Osteocyte (in vitro differentiated cells): ENCODE data around the gene TUBD1. TPM values are rescaled to one million over a fixed set of nuclear protein-coding genes. Genes with fewer than 3 reads are reported as not detected.
"Not testable (repeated sequence)": the region's sequence is repeated elsewhere in the genome, so short reads cannot be mapped to it uniquely, and the experiment has no call there.

ENCODE experiments used
- DNase-seq: peaks from one replicate; pipeline ENCODE4 v3.0.0; 2021; ENCODE audit warnings: mixed read lengths; ENCODE audit not compliant: unreplicated experiment; ENCODE audit errors: extremely low spot score
- H3K27ac Mint-ChIP-seq: one replicate; pipeline ENCODE4 v1.8.0; 2021; ENCODE audit warnings: mild to moderate bottlenecking, mixed read lengths; ENCODE audit not compliant: unreplicated experiment
- H3K27me3 Mint-ChIP-seq: one replicate; pipeline ENCODE4 v1.8.0; 2021; ENCODE audit warnings: mixed read lengths; ENCODE audit not compliant: unreplicated experiment
- H3K36me3 Mint-ChIP-seq: one replicate; pipeline ENCODE4 v1.8.0; 2021; ENCODE audit warnings: mixed read lengths; ENCODE audit not compliant: unreplicated experiment
- H3K4me1 Mint-ChIP-seq: one replicate; pipeline ENCODE4 v1.8.0; 2021; ENCODE audit warnings: mixed read lengths; ENCODE audit not compliant: unreplicated experiment
- H3K4me3 Mint-ChIP-seq: one replicate; pipeline ENCODE4 v1.8.0; 2021; ENCODE audit warnings: mild to moderate bottlenecking, moderate library complexity, mixed read lengths; ENCODE audit not compliant: unreplicated experiment
- H3K9me3 Mint-ChIP-seq: one replicate; pipeline ENCODE4 v1.8.0; 2021; ENCODE audit warnings: mixed read lengths; ENCODE audit not compliant: unreplicated experiment
- CTCF ChIP-seq: fragments of 200-600 bp; sonication (generic); IDR thresholded peaks from 2 replicates; pipeline ENCODE4 v1.5.0; 2021; ENCODE audit warnings: antibody characterized with exemption, mild to moderate bottlenecking, moderate library complexity
- total RNA-seq: library from RNA; stranded (reverse); gene quantifications from 2 replicates; pipeline ENCODE4 v1.2.1, GENCODE V29; 2021

The TUBD1 gene
- total RNA-seq, 1 donor from 2014 or later: 6.9 TPM

GRCh38 chr17:59832883-59833379, 59.8 kb downstream of the TUBD1 start:
- H3K27me3 Mint-ChIP-seq: no peaks in the 10 kb centered on the region
- H3K9me3 Mint-ChIP-seq: no peaks in the 10 kb centered on the region
- H3K36me3 Mint-ChIP-seq: peaks cover 4% of the 10 kb centered on the region
- peak overlapping the region; percentile 6 for H3K27ac Mint-ChIP-seq
- peaks cover 60% of the 10 kb centered on the region for H3K4me1 Mint-ChIP-seq
- H3K4me3 Mint-ChIP-seq: no peak overlapping the region
- TF ChIP-seq CTCF: no peak
- no peak for DNase-seq

GRCh38 chr17:59830846-59831486, 61.8 kb downstream of the TUBD1 start:
- Mint-ChIP-seq H3K27ac (peak overlapping the region; percentile 88), H3K36me3 (peaks cover 1% of the 10 kb centered on the region), H3K4me1 (peaks cover 66% of the 10 kb centered on the region), H3K9me3 (no peaks in the 10 kb centered on the region), H3K27me3 (no peaks in the 10 kb centered on the region), H3K4me3 (no peak overlapping the region)
- DNase-seq: no peak
- no peak for TF ChIP-seq CTCF

GRCh38 chr17:59830007-59830630, 62.6 kb downstream of the TUBD1 start:
- Mint-ChIP-seq H3K36me3 (peaks cover 1% of the 10 kb centered on the region), H3K4me3 (peak overlapping the region; percentile 59), H3K9me3 (no peaks in the 10 kb centered on the region), H3K27ac (peak overlapping the region; percentile 88), H3K27me3 (no peaks in the 10 kb centered on the region), H3K4me1 (peaks cover 74% of the 10 kb centered on the region)
- DNase-seq: no peak
- no peak for TF ChIP-seq CTCF

GRCh38 chr17:59829217-59830006, 63.3 kb downstream of the TUBD1 start:
- Mint-ChIP-seq H3K4me3 (peak overlapping the region; percentile 59), H3K27ac (peak overlapping the region; percentile 88), H3K4me1 (peaks cover 76% of the 10 kb centered on the region), H3K9me3 (no peaks in the 10 kb centered on the region), H3K27me3 (no peaks in the 10 kb centered on the region), H3K36me3 (peaks cover 1% of the 10 kb centered on the region)
- no peak for DNase-seq
- no peak for TF ChIP-seq CTCF

GRCh38 chr17:59828819-59829216, 63.9 kb downstream of the TUBD1 start:
- not testable (repeated sequence) for H3K36me3 Mint-ChIP-seq, H3K27me3 Mint-ChIP-seq, DNase-seq, H3K9me3 Mint-ChIP-seq
- H3K4me3 Mint-ChIP-seq: peak overlapping the region; percentile 2
- H3K27ac Mint-ChIP-seq: peak overlapping the region; percentile 88
- peaks cover 75% of the 10 kb centered on the region for H3K4me1 Mint-ChIP-seq
